ES-I3 (cell line): Measurements from ENCODE around the gene IL22.

Experiments
- H3K36me3 ChIP-seq: 2 replicates; pipeline ENCODE4 v1.6.1; 2013; ENCODE audit warnings: mild to moderate bottlenecking, low read length, control low read depth, moderate library complexity; ENCODE audit not compliant: insufficient read depth
- H3K4me1 ChIP-seq: 2 replicates; pipeline ENCODE4 v1.6.1; 2013; ENCODE audit warnings: mild to moderate bottlenecking, control low read depth, low read length; ENCODE audit not compliant: insufficient read depth
- H3K9ac ChIP-seq: 2 replicates; pipeline ENCODE4 v1.6.1; 2013; ENCODE audit warnings: low read depth, mild to moderate bottlenecking, low read length, moderate library complexity
- H3K9me3 ChIP-seq: 2 replicates; pipeline ENCODE4 v1.6.1; 2013; ENCODE audit warnings: mild to moderate bottlenecking, low read length, moderate library complexity; ENCODE audit not compliant: control insufficient read depth, insufficient read depth

The IL22 gene

GRCh38 chr12:68253504-68253903, at the start of gene IL22:
Gene IL22, minus strand, starts transcription at chr12:68253604. Its CDS starts 156 bp downstream, at chr12:68253448.
- Histone ChIP-seq H3K4me1 (no peaks in the 10 kb centered on the region), H3K9ac (no peak within 1 kb of the TSS), H3K9me3 (no peaks in the 10 kb centered on the region), H3K36me3 (no peaks in the 10 kb centered on the region)

- no peaks in the 10 kb centered on the region; the same call in 1 of the 2 replicates for H3K9me3 ChIP-seq
- H3K36me3 ChIP-seq, result 0 out of 2 replicates have a peak, but pooled peaks cover 5% of the 10 kb centered on the region
- no peak overlapping the region for H3K9ac ChIP-seq
- no peaks in the 10 kb centered on the region for H3K4me1 ChIP-seq
These were observed 44.5 kb upstream of the IL22 start for GRCh38 chr12:68297929-68298328.

- no peaks in the 10 kb centered on the region for H3K4me1 ChIP-seq
- no peak overlapping the region for H3K9ac ChIP-seq
- peaks cover 2% of the 10 kb centered on the region; the same call in 1 of the 2 replicates for H3K36me3 ChIP-seq
- no peaks in the 10 kb centered on the region; the same call in 1 of the 2 replicates for H3K9me3 ChIP-seq
These were observed 40.8 kb upstream of the IL22 start for GRCh38 chr12:68294251-68294650.

- H3K36me3 ChIP-seq, result peaks cover 2% of the 10 kb centered on the region; the same call in 1 of the 2 replicates
- H3K9ac ChIP-seq, result no peak overlapping the region
- no peaks in the 10 kb centered on the region for H3K4me1 ChIP-seq
- H3K9me3 ChIP-seq, result no peaks in the 10 kb centered on the region
These were observed 39.9 kb upstream of the IL22 start for GRCh38 chr12:68293347-68293746.

- Histone ChIP-seq H3K9me3 (no peaks in the 10 kb centered on the region), H3K9ac (no peak overlapping the region), H3K4me1 (no peaks in the 10 kb centered on the region), H3K36me3 (peaks cover 2% of the 10 kb centered on the region; the same call in 1 of the 2 replicates)
These were observed 38.9 kb upstream of the IL22 start for GRCh38 chr12:68292151-68292943.

GRCh38 chr12:68291396-68292036, 38.1 kb upstream of the IL22 start:
- H3K9ac ChIP-seq, result no peak overlapping the region
- H3K4me1 ChIP-seq, result no peaks in the 10 kb centered on the region
- no peaks in the 10 kb centered on the region for H3K9me3 ChIP-seq
- H3K36me3 ChIP-seq, result peaks cover 2% of the 10 kb centered on the region; the same call in 1 of the 2 replicates

- H3K9ac ChIP-seq, result no peak overlapping the region
- H3K36me3 ChIP-seq, result peaks cover 2% of the 10 kb centered on the region; the same call in 1 of the 2 replicates
- no peaks in the 10 kb centered on the region for H3K4me1 ChIP-seq
- H3K9me3 ChIP-seq, result no peaks in the 10 kb centered on the region
These were observed 36.7 kb upstream of the IL22 start for GRCh38 chr12:68290126-68290525.

GRCh38 chr12:68287106-68287505, 33.7 kb upstream of the IL22 start:
- Histone ChIP-seq H3K9ac (no peak overlapping the region), H3K36me3 (no peaks in the 10 kb centered on the region), H3K9me3 (no peaks in the 10 kb centered on the region), H3K4me1 (no peaks in the 10 kb centered on the region)

GRCh38 chr12:68286396-68286795, 33.0 kb upstream of the IL22 start:
- Histone ChIP-seq H3K9ac (no peak overlapping the region), H3K4me1 (no peaks in the 10 kb centered on the region), H3K9me3 (no peaks in the 10 kb centered on the region), H3K36me3 (no peaks in the 10 kb centered on the region)

- H3K36me3 ChIP-seq, result no peaks in the 10 kb centered on the region
- H3K9me3 ChIP-seq, result no peaks in the 10 kb centered on the region
- H3K4me1 ChIP-seq, result no peaks in the 10 kb centered on the region
- H3K9ac ChIP-seq, result no peak overlapping the region
These were observed 32.1 kb upstream of the IL22 start for GRCh38 chr12:68285541-68285940.

- no peak overlapping the region for H3K9ac ChIP-seq
- no peaks in the 10 kb centered on the region for H3K9me3 ChIP-seq
- H3K4me1 ChIP-seq, result peaks cover 3% of the 10 kb centered on the region; the same call in 1 of the 2 replicates
- H3K36me3 ChIP-seq, result no peaks in the 10 kb centered on the region
These were observed 28.1 kb upstream of the IL22 start for GRCh38 chr12:68281322-68282077.

- H3K9ac ChIP-seq, result no peak overlapping the region
- H3K9me3 ChIP-seq, result no peaks in the 10 kb centered on the region
- H3K36me3 ChIP-seq, result no peaks in the 10 kb centered on the region
- peaks cover 3% of the 10 kb centered on the region; the same call in 1 of the 2 replicates for H3K4me1 ChIP-seq
These were observed 26.8 kb upstream of the IL22 start for GRCh38 chr12:68280240-68280639.

GRCh38 chr12:68279227-68280054, 26.0 kb upstream of the IL22 start:
- Histone ChIP-seq H3K9ac (no peak overlapping the region), H3K36me3 (no peaks in the 10 kb centered on the region), H3K9me3 (no peaks in the 10 kb centered on the region), H3K4me1 (peaks cover 3% of the 10 kb centered on the region; the same call in 1 of the 2 replicates)
